ENCODE results near the gene LBHD2.

Gene LBHD2

GRCh38 chr14:103122585-103122946 is 38.6 kb downstream of the LBHD2 start:
- DNase-seq, result no peak

GRCh38 chr14:103122947-103123633 is 39.1 kb downstream of the LBHD2 start, which contains the start of gene TNFAIP2:
Gene TNFAIP2 (plus strand): TSS chr14:103123461. CDS start chr14:103126458, 2,997 bp downstream.
- DNase-seq, result no peak

- no peak for DNase-seq
Measured at GRCh38 chr14:103123634-103124500, 39.9 kb downstream of the LBHD2 start.

- no peak for DNase-seq
Measured at GRCh38 chr14:103124501-103125001, 40.5 kb downstream of the LBHD2 start.

GRCh38 chr14:103125098-103126070 is 41.4 kb downstream of the LBHD2 start:
- DNase-seq, result no peak

- no peak for DNase-seq
Measured at GRCh38 chr14:103126088-103126872, 42.3 kb downstream of the LBHD2 start.

GRCh38 chr14:103126873-103127304 is 42.9 kb downstream of the LBHD2 start:
- DNase-seq, result no peak

GRCh38 chr14:103127356-103127755 is 43.3 kb downstream of the LBHD2 start:
- DNase-seq, result no peak

GRCh38 chr14:103127861-103128598 is 44.0 kb downstream of the LBHD2 start:
- DNase-seq, result no peak

- DNase-seq, result no peak
Measured at GRCh38 chr14:103128631-103129300, 44.8 kb downstream of the LBHD2 start.

- DNase-seq, result no peak
Measured at GRCh38 chr14:103129301-103130016, 45.4 kb downstream of the LBHD2 start.

- no peak for DNase-seq
Measured at GRCh38 chr14:103130017-103130764, 46.2 kb downstream of the LBHD2 start.

- DNase-seq, result no peak
Measured at GRCh38 chr14:103130965-103131364, 47.0 kb downstream of the LBHD2 start.

GRCh38 chr14:103131580-103131979 is 47.6 kb downstream of the LBHD2 start:
- no peak for DNase-seq

GRCh38 chr14:103132381-103133209 is 48.6 kb downstream of the LBHD2 start:
- no peak for DNase-seq

- DNase-seq, result no peak
Measured at GRCh38 chr14:103133210-103134140, 49.5 kb downstream of the LBHD2 start.

GRCh38 chr14:103134405-103134804 is 50.4 kb downstream of the LBHD2 start:
- no peak for DNase-seq

All from activated effector memory CD4-positive, alpha-beta T cell treated with Interleukin-2 at 50 U/mL for 16 hours (primary cell).